GM20000 (cell line): ENCODE data around the gene RPL29.

Experiments
- DNase-seq: peaks from one replicate; pipeline ENCODE4 v3.0.0; 2012; ENCODE audit warnings: low spot score
- TF ChIP-seq, protein P1 (sequence below): IDR thresholded peaks from 2 replicates; pipeline ENCODE4 v1.5.1; 2012; ENCODE audit warnings: mild to moderate bottlenecking, control low read depth; ENCODE audit errors: extremely low read depth, missing control alignments

The RPL29 gene

DNA sequence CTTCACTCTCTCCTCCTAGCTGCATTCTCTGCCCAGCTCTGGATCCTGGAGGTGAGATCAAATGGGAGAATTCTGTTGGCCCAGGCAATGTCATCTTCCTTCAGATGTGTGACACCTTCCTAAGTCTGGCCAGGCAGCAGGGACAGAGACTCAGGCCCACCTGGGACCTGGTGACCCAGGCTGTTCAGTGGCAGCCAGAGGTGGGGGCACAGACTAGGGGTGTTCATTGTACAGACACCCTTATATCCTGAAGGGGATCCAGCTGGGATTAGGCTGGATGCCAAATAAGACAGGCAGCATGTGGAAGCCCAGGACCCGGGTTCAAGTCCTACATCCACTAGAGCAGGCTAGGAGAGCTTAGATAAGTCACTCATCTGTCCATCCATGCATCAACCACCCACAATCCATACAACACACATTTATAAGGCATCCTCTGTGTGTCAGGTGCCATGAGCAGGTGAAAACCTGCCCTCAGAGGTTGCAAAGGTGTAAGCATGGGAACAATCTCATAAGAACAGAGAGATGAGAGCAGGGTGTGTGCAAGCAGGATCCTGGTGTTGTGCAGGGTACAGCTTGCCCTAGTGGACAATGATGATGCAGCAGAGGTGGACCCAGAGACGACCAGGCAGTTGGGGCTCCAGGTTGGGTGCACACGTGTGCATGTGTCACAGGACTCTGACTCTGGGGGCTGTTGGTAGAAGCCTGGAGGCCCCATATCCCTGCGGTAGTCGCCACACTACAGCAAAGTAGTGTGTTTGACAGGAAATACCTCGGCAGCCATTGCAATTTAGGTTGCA, 18.3 kb upstream of the RPL29 start:
- no peak for DNase-seq
- TF ChIP-seq, protein P1, sequence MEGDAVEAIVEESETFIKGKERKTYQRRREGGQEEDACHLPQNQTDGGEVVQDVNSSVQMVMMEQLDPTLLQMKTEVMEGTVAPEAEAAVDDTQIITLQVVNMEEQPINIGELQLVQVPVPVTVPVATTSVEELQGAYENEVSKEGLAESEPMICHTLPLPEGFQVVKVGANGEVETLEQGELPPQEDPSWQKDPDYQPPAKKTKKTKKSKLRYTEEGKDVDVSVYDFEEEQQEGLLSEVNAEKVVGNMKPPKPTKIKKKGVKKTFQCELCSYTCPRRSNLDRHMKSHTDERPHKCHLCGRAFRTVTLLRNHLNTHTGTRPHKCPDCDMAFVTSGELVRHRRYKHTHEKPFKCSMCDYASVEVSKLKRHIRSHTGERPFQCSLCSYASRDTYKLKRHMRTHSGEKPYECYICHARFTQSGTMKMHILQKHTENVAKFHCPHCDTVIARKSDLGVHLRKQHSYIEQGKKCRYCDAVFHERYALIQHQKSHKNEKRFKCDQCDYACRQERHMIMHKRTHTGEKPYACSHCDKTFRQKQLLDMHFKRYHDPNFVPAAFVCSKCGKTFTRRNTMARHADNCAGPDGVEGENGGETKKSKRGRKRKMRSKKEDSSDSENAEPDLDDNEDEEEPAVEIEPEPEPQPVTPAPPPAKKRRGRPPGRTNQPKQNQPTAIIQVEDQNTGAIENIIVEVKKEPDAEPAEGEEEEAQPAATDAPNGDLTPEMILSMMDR, result no peak

- TF ChIP-seq, protein P1, result no peak
- no peak for DNase-seq
Measured at GRCh38 chr3:52012699-52013098, 17.0 kb upstream of the RPL29 start.

- TF ChIP-seq, protein P1, result no peak
- DNase-seq, result no peak
Measured at GRCh38 chr3:52010431-52010830, 14.7 kb upstream of the RPL29 start.

DNA sequence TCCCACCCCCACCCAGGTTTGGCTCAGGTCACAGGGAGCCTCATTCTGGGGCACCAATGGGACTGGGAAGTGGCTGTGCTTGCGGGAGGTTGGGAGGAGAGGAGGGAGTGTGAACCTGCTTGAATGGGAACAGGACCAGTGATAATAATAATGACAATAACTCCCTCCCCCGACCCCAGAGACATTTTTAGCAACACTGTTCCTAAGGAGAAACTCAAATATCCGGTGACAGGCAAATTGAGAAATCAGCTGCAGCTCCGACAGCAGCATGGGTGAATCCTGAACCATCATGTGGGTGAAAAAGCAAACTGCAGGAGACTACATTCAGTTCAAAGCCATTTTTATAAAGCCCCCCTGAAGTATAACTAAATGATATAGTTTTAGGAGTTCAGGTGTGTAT, 11.6 kb upstream of the RPL29 start:
- TF ChIP-seq, protein P1, result no peak
- no peak for DNase-seq

GRCh38 chr3:52006820-52007133, 11.1 kb upstream of the RPL29 start:
- TF ChIP-seq, protein P1, result no peak

GRCh38 chr3:52006017-52006819, 10.5 kb upstream of the RPL29 start:
- TF ChIP-seq, protein P1, result no peak
- DNase-seq, result no peak

More at GRCh38 chr3:52006820-52007133, 11.1 kb upstream of the RPL29 start:
- no peak for DNase-seq

GRCh38 chr3:52005571-52005986, 9.9 kb upstream of the RPL29 start:
- TF ChIP-seq, protein P1, result no peak
- no peak for DNase-seq
